ENCODE data around the gene ZNF512B. TPM values are rescaled to one million over a fixed set of nuclear protein-coding genes. Genes with fewer than 3 reads are reported as not detected.

Gene ZNF512B
- total and polyA plus RNA-seq, 2 donors (not counting 1 experiment from before 2014, with no cell fraction given) = 8.8 to 10.5 TPM

- peaks cover 14 to 21% of the 10 kb centered on the region in 2 donors for H3K4me1 ChIP-seq (ENCODE audit: control insufficient read depth in 2 of 2, insufficient read depth in 2 of 2, low read length in 2 of 2)
- TF ChIP-seq CTCF (IDR thresholded peaks at IDR 0.05) (no peak), EZH2 (IDR thresholded peaks at IDR 0.05; ENCODE audit: borderline replicate concordance, insufficient read depth, low read depth, low read length, poor library complexity, severe bottlenecking) (no peak)
- ATAC-seq (ENCODE audit: low read depth) (no peak), DNase-seq (peak; percentile 38)
- H3K9ac ChIP-seq (ENCODE audit: low read length) = no peak overlapping the region
- H3K4me2 ChIP-seq (replicated peaks; ENCODE audit: low read depth, low read length, poor library complexity, severe bottlenecking) = peak overlapping the region; percentile 43
- Mint-ChIP-seq H3K4me3 (no peak overlapping the region), H3K4me1 (peaks cover 23% of the 10 kb centered on the region), H3K27me3 (no peaks in the 10 kb centered on the region), H3K9me3 (ENCODE audit: insufficient read depth) (no peaks in the 10 kb centered on the region), H3K27ac (peak overlapping the region; percentile 41)
- intact Hi-C loops (cut with micrococcal nuclease) = no loop called here
- H3K4me3 ChIP-seq (ENCODE audit: control extremely low read depth in 1 of 5, extremely low read depth in 1 of 5, insufficient read depth in 1 of 5, low read depth in 2 of 5, low read length in 4 of 5) = no peak overlapping the region
- peaks cover 55% of the 10 kb centered on the region for H3K79me2 ChIP-seq (ENCODE audit: control insufficient read depth, insufficient read depth, low read length)
- peak overlapping the region in 1 of 2 donors; percentile 1 for H3K27ac ChIP-seq (ENCODE audit: low read length in 2 of 2)
- POLR2A ChIA-PET = no interaction called here
- peaks cover 91% of the 10 kb centered on the region for H4K20me1 ChIP-seq (ENCODE audit: control insufficient read depth, insufficient read depth, low read length, poor library complexity, severe bottlenecking)
- H3K9me3 ChIP-seq (ENCODE audit: control extremely low read depth in 1 of 3, control insufficient read depth in 2 of 3, insufficient read depth in 1 of 3, low read length in 2 of 3) = peaks cover 0 to 29% (median 0%) of the 10 kb centered on the region in 3 donors
- no peak overlapping the region for H2AFZ ChIP-seq (ENCODE audit: insufficient read depth, low read depth, low read length, poor library complexity, severe bottlenecking)
- no peaks in the 10 kb centered on the region for H3K27me3 ChIP-seq (replicated peaks in 1 of 4; ENCODE audit: control extremely low read depth in 1 of 4, control insufficient read depth in 3 of 4, insufficient read depth in 4 of 4, low read length in 3 of 4)
- WGBS (ENCODE audit: insufficient coverage) = 77% methylated on average over 19 of the region's 30 CpGs
- CTCF ChIA-PET = interaction anchor here (1.0 kb wide), 1 partner anchor 12 kb away, joined by 3 read pairs; no protein-coding TSS in a partner anchor
- peaks cover 0 to 65% of the 10 kb centered on the region in 2 experiments for H3K36me3 ChIP-seq (replicated peaks in 1 of 2; ENCODE audit: control extremely low read depth in 1 of 2, control insufficient read depth in 1 of 2, extremely low read depth in 1 of 2, insufficient read depth in 2 of 2, low read length in 1 of 2)
Observed at GRCh38 chr20:63942250-63942951, 27.3 kb downstream of the ZNF512B start.

Measured in B cell (primary cell).